GM21381 (cell line): Measurements from ENCODE around the gene PDP2.

Experiments
- ATAC-seq: cut with Tn5 transposase; IDR thresholded peaks from one replicate; pipeline ENCODE4 v1.9.1; 2021; ENCODE audit warnings: mild to moderate bottlenecking, moderate library complexity; ENCODE audit not compliant: unreplicated experiment

Gene PDP2, protein sequence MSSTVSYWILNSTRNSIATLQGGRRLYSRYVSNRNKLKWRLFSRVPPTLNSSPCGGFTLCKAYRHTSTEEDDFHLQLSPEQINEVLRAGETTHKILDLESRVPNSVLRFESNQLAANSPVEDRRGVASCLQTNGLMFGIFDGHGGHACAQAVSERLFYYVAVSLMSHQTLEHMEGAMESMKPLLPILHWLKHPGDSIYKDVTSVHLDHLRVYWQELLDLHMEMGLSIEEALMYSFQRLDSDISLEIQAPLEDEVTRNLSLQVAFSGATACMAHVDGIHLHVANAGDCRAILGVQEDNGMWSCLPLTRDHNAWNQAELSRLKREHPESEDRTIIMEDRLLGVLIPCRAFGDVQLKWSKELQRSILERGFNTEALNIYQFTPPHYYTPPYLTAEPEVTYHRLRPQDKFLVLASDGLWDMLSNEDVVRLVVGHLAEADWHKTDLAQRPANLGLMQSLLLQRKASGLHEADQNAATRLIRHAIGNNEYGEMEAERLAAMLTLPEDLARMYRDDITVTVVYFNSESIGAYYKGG

DNA sequence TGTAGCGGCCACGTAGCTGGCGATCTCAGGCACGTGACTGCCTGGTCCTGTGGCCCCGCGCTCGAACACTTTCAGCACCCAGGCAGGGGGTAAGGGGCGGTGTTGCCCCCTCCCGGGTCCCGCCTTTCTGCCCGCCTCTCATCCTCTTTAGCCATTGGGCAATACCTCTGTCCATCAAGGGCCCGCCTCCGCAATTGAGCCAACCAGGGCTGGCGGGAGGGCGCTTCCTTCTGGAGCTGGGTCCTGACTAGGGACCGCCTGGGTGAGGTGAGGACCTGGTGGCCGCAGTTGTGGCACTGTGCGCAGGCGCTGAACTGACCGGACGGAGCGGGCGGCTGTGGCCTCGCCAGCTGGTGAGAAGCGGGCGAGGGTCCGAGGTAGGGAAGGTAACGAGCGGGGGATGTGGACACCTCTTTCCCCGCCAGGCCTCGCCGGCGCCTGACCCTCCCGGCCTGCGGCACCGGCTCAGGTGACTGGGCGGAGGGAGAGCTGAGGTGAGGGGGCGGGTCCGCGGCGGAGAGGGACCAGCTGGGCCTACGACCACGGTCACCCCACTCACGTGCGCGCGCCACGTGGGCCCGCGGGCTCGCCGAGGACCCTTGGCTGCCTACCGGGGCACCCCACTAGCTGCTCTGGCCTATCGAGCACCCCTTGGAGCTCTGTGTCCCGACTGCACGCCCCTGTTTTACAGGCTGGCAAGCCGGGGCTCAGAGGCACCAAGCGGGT, at the start of gene PDP2:
TSS of gene PDP2 (plus strand) at position 228 of the 726 bp plus-strand sequence. CDS start 3,770 bp downstream, outside the sequence.
- ATAC-seq: peak; percentile 89

DNA sequence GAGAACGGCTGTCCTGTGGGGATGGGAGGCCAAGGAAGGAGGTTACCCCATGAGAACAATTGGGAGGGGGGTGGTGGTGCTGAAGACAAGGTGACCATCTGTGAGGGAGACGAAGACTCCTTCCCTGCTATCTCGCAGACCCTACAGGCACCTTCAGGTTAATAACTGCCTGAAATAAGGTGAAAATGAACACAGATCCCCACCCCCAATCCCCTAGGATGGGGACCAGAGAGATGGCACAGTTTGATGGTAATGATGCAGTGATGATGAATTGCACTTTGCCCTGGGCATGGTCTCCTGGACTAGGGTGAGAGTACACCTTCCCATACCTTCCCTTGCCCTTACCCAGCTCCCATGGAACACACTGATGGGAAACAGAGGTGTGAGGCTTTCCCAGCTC, 48.1 kb upstream of the PDP2 start:
- ATAC-seq: no peak

DNA sequence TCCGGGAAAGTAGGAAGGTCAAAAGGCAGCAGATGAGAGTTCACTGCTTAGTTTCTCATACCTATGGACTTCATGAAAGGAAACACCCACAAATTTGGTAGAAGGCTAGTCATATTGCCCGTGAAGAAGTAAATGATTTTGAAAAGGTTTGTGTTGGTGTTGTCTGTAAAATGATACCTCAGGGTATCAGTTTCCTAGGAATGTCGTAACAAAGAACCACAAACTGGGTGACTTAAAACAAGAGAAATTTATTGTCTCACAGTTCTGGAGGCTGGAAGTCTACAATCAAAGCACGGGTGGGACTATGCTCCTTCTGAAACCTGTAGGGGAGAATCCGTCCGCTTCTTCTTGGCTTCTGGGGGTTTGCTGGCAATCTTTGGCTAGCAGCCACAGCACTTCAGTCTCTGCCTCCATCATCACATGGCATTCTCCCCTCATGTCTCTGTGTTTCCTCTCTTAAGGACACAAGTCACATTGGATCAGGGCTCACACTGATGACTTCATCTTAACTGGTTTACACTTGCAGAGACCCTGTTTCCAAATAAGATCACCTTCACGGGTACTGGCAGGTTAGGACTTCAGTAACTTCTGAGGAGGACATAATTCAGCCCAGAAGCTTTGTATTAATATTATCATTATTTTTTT, 47.5 kb upstream of the PDP2 start:
- ATAC-seq: no peak

GRCh38 chr16:66834746-66835145, 45.6 kb upstream of the PDP2 start:
- ATAC-seq: no peak

- no peak for ATAC-seq
Observed at GRCh38 chr16:66840883-66841282, 39.4 kb upstream of the PDP2 start.

DNA sequence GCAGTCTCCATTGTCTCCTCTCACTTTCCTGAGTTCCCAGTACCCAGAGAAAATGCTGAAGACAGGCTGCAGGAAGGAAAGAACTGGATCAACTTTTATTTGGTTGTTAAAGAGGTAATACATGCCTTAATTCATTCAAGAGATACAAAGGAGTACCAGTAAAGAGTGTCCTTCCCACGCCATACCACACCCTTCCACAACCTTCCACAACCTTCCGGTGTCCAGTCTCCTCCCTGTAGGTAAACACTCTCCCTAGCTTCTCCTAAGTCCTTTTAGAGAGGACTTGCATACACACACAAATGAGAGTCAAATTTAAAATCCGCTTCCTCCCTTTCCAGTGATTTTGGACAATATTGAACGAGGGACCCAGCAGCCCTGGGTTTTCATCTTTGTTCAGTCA, 38.9 kb upstream of the PDP2 start:
- ATAC-seq: no peak

DNA sequence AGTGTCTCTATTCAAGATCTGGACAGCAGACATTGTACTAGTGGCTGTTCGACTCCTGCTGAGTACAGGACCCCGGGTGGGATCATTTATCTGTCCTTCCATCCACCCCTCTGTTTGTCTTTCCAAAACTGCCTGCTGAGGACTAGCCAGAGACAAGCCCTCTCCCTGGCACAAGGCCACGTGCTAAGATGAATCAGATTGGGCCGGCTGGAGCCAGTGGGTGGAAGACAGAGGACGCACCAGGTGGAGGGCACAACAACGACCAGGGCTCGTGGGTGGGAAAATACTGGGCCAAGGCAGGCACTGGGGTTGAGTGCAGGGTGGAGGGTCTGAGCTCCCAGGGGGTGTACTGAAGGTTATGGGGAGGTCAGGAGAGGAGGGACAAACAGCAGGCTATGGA, 37.5 kb upstream of the PDP2 start:
- ATAC-seq: no peak

DNA sequence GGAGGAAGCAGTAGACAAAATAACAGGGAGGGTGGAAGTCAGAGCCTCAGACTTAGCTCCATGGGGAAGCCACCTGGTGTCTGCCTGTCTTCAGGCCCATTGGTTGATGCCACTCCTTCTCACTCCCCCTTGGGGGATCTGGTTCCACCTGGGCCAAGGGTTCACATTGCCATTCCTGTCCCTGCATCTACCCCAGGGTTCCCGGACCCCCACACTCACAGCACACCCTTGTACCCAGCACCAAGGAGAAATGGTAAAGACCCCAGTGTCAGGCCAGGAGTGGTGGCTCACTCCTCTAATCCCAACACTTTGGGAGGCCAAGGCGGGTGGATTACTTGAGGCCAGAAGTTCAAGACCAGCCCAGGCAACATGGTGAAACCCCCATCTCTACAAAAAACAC, 37.1 kb upstream of the PDP2 start:
- ATAC-seq: no peak

- ATAC-seq: no peak
Observed at GRCh38 chr16:66844009-66844341, 36.3 kb upstream of the PDP2 start.

DNA sequence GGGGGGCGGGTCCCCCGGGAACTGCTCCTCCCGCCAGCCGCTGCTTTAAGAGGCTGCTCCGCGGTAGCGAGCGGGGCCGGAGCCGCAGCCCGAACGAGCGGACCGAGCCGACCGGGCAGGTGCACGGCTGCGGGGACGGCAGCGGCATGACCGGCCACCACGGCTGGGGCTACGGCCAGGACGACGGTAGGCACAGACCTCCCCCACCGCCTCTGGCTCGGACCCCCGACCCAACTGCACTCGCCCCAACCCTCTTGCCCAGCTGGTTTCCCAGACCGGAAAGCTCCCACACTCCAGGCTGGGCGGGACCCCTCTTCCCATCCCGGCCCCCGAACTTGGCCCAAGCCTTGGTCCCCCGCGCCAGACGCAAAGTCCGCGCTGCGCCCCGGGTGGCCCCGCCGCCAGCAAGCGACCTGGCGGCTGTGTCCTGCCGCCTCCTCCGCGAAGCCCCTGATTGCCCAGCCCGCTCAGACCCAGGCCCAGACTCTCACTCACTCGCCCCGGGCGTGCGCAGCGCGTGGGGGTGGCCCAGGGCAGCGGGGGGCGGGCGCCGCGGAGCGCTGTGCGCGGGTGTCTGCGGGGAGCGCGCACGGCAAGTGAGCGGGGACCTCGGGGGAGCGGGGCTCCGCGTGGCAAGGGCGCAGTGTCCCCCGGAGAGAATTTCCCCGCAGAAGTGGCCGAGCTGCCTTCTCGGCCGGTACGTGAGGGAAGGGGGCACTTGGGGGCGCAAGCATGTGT, 35.8 kb upstream of the PDP2 start, which contains the start of gene CA7:
TSS of gene CA7 (plus strand) at position 73 of the 738 bp plus-strand sequence. CDS start at position 147, 74 bp downstream.
- no peak for ATAC-seq

GRCh38 chr16:66845080-66845410, 35.3 kb upstream of the PDP2 start:
- no peak for ATAC-seq

DNA sequence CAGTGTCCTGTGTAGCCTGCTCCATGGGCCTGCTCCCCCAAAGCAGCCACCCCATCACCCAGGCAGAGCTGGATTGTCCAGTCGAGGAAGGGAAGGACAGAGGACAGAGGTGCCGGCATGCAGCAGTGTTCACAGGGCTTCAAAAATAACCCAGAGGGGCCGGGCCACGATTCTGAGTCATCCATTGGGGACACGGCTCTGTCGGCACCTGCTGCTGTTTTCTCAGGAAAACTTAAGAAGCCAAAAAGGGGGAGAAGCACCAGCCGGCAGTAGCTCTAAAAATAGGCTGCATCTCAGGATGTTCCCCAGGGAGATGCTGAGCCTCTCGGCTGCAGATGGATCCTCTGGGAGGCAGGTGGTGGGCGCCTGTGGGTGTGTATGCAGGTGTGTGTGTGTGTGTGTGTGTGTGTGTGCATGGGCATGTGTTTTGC, 34.5 kb upstream of the PDP2 start:
- no peak for ATAC-seq

GRCh38 chr16:66846266-66846665, 34.0 kb upstream of the PDP2 start:
- no peak for ATAC-seq

- no peak for ATAC-seq
Observed at GRCh38 chr16:66846831-66847230, 33.5 kb upstream of the PDP2 start.

- no peak for ATAC-seq
Observed at GRCh38 chr16:66847533-66848067, 32.7 kb upstream of the PDP2 start.

- no peak for ATAC-seq
Observed at GRCh38 chr16:66848172-66848571, 32.1 kb upstream of the PDP2 start.

- no peak for ATAC-seq
Observed at GRCh38 chr16:66849021-66849420, 31.3 kb upstream of the PDP2 start.

DNA sequence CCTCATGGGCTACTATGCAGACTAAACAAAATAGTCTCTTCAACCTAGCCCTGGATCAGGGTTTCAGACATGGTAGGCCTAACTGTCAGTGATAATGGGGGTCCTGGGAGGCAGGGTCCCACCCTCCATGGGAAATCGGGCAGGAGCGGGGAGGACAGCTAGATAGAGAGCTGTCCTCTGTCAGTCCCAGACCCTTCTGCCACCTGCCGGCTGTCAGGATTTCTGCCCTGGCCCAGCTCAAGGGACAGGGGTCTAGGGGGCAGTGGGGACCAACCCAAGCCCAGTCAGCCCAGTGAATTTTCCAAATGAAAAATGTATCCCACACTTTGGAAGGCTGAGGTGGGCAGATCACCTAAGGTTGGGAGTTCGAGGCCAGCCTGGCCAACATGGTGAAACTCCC, 30.8 kb upstream of the PDP2 start:
- ATAC-seq: no peak

DNA sequence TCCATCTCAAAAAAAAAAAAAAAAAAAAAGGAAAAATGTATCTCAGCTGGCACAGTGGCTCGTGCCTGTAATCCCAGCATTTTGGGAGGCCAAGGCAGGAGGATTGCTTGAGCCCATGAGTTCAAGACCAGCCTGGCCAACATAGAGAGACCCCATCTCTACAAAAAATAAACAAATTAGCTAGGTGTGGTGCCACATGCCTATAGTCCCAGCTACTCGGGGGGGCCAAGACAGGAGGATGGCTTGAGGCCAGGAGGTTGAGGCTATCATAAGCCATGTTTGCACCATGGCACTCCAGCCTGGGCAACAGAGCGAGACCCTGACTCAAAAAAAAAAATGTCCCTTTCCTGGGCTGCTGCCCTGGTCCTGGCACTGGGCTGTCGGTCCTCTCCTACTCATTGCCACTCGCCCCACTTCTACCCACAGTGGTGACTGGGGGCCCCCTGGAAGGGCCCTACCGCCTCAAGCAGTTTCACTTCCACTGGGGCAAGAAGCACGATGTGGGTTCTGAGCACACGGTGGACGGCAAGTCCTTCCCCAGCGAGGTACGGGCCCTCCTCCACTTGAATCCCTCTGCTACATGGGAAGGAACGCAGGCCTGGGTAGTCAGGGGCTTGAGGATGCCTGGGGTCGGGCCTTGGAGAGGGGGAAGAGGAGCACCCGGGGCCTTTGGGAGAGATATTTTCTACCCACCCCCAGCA, 30.1 kb upstream of the PDP2 start:
- ATAC-seq: no peak
